MM.1S (cell line): Measurements from ENCODE around the gene NTRK1.

Experiments
- EZH2phosphoT487 ChIP-seq: fragments of 300-600 bp; sonication (generic); IDR thresholded peaks from 2 replicates; pipeline ENCODE4 v1.6.1; 2018; ENCODE audit warnings: antibody characterized with exemption, low read length
- TF ChIP-seq, protein P1 (sequence below): fragments of 300-600 bp; sonication (generic); IDR thresholded peaks from 2 replicates; pipeline ENCODE4 v1.5.1; 2016; ENCODE audit warnings: antibody characterized with exemption, low read length, mixed read lengths

DNA sequence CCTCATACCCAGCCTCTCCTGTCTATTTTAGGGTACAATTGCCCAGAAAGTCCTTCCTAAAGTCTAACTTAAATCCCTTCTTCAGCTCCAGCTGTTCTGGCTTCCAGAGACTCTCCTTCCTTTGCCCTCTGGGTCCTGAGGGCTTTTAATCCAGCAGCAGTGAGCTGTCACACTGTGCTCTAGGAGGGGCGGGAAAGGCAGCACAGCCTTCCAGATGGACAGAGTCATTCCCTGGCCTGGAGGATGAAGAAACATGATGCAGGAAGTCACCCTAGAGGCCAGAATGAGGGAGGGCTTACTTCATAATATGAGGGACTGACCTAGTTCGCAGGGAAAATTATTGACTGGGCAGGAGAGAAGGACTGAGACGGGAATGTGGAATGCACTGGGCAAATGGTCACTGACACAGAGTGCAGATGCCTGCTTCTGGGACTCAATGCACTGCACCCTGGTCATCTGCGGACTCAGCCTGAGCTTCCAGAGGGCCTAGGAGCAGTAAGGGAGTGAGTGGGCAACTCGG lies 45.3 kb upstream of the NTRK1 start:
- TF ChIP-seq, protein P1, sequence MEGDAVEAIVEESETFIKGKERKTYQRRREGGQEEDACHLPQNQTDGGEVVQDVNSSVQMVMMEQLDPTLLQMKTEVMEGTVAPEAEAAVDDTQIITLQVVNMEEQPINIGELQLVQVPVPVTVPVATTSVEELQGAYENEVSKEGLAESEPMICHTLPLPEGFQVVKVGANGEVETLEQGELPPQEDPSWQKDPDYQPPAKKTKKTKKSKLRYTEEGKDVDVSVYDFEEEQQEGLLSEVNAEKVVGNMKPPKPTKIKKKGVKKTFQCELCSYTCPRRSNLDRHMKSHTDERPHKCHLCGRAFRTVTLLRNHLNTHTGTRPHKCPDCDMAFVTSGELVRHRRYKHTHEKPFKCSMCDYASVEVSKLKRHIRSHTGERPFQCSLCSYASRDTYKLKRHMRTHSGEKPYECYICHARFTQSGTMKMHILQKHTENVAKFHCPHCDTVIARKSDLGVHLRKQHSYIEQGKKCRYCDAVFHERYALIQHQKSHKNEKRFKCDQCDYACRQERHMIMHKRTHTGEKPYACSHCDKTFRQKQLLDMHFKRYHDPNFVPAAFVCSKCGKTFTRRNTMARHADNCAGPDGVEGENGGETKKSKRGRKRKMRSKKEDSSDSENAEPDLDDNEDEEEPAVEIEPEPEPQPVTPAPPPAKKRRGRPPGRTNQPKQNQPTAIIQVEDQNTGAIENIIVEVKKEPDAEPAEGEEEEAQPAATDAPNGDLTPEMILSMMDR = no peak
- no peak for TF ChIP-seq EZH2phosphoT487
